Activated CD4-positive, alpha-beta T cell treated with anti-CD3 and anti-CD28 coated beads, Interleukin-2, amount 50 U/mL, for 24 hours (primary cell): ENCODE data around the gene CAPN5.

ENCODE experiments used
- DNase-seq, 2 donors: peaks; one replicate each; pipeline ENCODE4 v3.0.0-alpha.2; 2020; ENCODE audit warnings: low read depth in 1 of 2, low spot score in 1 of 2

CAPN5 gene

DNA sequence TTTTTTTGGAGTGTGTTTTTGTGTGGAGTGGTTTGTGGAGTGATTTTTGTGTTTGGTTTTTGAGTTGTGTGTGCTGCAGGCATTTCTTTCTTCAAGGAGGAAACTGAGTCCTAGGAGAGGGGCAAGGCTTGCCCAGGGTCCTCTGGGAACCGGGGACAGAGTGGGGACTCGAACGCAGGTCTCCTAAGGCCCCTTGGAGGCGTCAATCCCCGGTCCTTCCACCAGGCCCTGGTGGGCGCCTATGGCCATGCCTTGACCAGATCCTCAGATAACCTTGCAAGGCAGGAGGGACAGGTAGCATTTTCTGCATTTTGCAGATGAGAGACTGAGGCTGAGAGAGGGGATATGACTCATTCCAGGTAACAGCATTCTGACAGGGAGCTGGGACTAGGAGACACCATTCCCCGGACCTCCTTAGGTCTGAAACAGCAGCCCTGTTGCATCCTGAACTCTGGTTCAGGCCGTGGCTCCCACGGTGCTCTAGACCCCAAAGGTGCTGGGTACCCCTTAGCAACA lies 100.4 kb downstream of the CAPN5 start:
- DNase-seq = no peak

DNA sequence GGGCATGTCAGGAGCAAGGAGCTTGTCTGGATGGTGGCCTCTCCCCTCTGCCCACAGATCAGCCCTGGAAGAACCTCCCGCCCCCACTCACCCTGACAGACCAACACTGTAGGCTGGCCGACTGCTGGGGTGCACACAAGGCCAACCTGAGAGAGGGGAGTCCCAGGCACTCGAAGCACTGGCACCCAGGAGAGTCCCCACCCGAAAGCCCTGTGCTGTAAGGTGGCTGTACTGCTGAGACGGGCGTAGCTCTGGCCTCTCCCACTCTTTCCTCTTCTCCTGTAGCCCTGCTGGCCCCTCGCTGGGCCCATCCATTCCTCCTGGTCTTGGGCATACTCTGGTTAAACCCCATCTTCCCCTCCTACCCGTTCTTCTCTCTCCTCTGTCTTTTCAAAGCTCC lies 101.0 kb downstream of the CAPN5 start:
- no peak for DNase-seq

GRCh38 chr11:77170107-77170506 lies 103.3 kb downstream of the CAPN5 start:
- no peak for DNase-seq

DNA sequence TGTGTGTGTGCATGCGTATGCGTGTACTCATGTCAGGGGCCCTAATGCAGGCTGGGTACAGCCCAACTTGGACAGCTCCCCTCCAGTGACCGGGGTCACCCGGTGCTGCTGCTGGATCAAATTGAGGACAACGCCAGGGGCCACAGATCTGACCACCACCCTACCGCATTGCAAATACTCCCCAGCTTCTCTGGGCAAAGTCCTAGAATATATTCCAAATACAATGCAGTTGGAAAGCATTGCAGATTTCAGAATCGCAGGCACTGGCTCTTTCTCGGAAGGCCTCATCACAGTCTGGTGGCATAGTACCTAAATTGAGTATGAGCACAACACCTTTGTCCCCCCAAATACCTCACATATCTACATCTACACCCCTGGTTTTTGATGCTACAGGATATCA lies 104.5 kb downstream of the CAPN5 start:
- DNase-seq = no peak

GRCh38 chr11:77171885-77172665 lies 105.3 kb downstream of the CAPN5 start:
- DNase-seq = no peak

GRCh38 chr11:77172666-77172982 lies 105.9 kb downstream of the CAPN5 start:
- no peak for DNase-seq

DNA sequence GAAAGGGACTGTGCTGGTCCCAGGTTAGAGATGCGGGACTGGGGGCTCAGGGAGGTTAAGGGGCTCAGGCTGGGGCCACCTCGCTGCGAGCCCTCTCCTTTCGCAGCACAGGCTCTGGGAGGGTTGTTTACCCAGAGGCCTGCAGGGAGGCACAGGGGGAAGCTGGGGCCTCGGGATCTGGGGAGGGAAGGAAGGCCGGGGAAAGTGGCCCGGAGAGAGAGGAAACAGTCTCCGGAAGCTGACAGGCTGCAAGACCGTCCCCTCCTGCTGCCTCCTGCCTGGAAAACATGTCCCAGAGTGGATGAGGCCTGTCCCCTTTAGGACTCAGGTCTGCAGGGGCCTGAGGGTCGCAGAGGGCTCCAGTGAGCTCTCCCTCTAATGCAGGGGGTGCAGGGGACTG lies 106.7 kb downstream of the CAPN5 start:
- no peak for DNase-seq

DNA sequence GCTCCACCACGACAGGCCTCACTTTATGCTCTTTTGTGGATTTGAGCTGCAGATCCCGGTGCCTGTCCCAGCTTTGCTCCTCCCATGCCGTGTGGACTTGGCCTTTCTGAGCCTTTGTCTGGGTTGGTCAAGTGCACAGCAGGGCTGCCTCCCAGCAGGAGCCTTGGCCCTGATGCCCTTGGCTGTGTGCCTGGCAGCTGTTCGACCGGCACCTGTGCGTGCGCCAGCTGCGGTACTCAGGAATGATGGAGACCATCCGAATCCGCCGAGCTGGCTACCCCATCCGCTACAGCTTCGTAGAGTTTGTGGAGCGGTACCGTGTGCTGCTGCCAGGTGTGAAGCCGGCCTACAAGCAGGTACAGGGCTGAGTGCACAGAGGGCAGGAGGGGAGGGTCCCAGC lies 107.8 kb downstream of the CAPN5 start:
- no peak for DNase-seq

DNA sequence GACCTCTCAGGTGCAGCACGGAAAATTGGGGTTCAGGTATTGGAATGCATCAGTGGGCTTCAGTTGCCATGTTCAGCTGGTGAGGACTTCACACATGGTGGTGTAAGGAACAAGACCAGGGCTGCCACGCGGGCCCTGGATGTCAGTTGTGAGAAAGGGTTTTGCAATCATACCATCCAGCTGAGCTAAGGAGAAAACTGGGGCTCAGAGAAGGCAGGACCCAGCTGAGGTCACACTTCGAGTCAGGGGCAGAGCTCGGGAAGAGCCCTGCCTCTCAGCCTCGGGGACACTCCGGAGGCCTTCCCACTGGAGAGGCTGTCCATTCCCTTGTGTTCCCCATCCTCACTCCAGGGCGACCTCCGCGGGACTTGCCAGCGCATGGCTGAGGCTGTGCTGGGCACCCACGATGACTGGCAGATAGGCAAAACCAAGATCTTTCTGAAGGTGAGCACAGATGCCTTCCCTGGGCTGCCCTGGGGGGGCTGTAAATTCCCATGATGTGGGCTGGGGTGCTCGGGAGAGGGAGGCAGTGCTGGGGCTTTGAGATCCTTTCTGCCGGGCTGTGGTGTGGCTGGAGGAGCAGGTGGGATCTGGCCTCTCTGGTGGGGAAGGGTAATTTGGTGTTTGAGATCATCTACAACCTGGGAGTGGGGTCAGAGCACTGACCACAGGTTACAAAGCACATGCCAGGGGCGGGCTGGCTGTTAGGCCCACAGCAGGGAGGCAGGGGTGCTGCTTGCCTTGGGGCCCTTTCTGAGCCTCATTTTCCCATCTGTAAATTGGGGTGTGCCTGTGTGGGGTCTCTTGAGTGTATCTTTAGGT lies 108.5 kb downstream of the CAPN5 start:
- no peak for DNase-seq
